IMR-90 (cell line): ENCODE data around the gene PRELID3B. TPM values are rescaled to one million over a fixed set of nuclear protein-coding genes. Genes with fewer than 3 reads are reported as not detected.

Experiments used
- ATAC-seq: fragments of 200-7000 bp; cut with Tn5 transposase; 2 replicates; pipeline ENCODE4 v1.9.1; 2020; ENCODE audit warnings: low read depth, mild to moderate bottlenecking, moderate library complexity
- BruUV-seq: library from RNA; stranded (reverse); fragments of 400-500 nt; replicated peaks from 2 replicates; lab custom pipeline; 2021; lab: Mats Ljungman, UMichigan
- CTCF ChIA-PET: fragments of 300-600 bp; formaldehyde crosslinking; extraction: SDS; loops from one replicate; lab custom pipeline; 2021; ENCODE audit warnings: antibody characterized with exemption; lab: Yijun Ruan, JAX
- POLR2A ChIA-PET: fragments of 300-600 bp; sonication (Branson Sonifier 250); formaldehyde crosslinking; loops from one replicate; lab custom pipeline; 2022; ENCODE audit warnings: antibody characterized with exemption; ENCODE audit not compliant: unreplicated experiment; lab: Charles Lee
- DNase-seq: peaks from one replicate; pipeline ENCODE4 v3.0.0; 2013
- H2AFZ ChIP-seq: replicated peaks from 2 replicates; pipeline ENCODE3; 2013; ENCODE audit warnings: low read length, mild to moderate bottlenecking; ENCODE audit not compliant: poor library complexity
- H2AK5ac ChIP-seq: 2 replicates; pipeline ENCODE4 v1.6.1; 2013; ENCODE audit warnings: low read depth, low read length, inconsistent platforms
- H2AK9ac ChIP-seq: replicated peaks from 2 replicates; pipeline ENCODE3; 2013; ENCODE audit warnings: mild to moderate bottlenecking, low read depth, low read length, moderate library complexity; ENCODE audit not compliant: poor library complexity
- H2BK120ac ChIP-seq: 2 replicates; pipeline ENCODE4 v1.6.1; 2013; ENCODE audit warnings: low read depth, low read length, inconsistent platforms
- H2BK15ac ChIP-seq: 3 replicates; pipeline ENCODE4 v1.6.1; 2013; ENCODE audit warnings: low read depth, low read length, inconsistent platforms
- H2BK20ac ChIP-seq: 2 replicates; pipeline ENCODE4 v1.6.1; 2013; ENCODE audit warnings: low read depth, mild to moderate bottlenecking, inconsistent platforms, low read length, moderate library complexity
- H2BK5ac ChIP-seq: 2 replicates; pipeline ENCODE4 v1.6.1; 2013; ENCODE audit warnings: mild to moderate bottlenecking, low read depth, low read length, inconsistent platforms; ENCODE audit not compliant: poor library complexity, severe bottlenecking
- H3K14ac ChIP-seq: replicated peaks from 2 replicates; pipeline ENCODE4 v1.6.1; 2013; ENCODE audit warnings: low read depth, low read length, inconsistent platforms
- H3K18ac ChIP-seq: 2 replicates; pipeline ENCODE4 v1.6.1; 2013; ENCODE audit warnings: low read depth, low read length, control low read depth
- H3K23ac ChIP-seq: 2 replicates; pipeline ENCODE4 v1.6.1; 2013; ENCODE audit warnings: low read depth, low read length, inconsistent platforms
- H3K27ac ChIP-seq: 2 replicates; pipeline ENCODE4 v1.5.1; 2013; ENCODE audit warnings: mild to moderate bottlenecking, control low read depth, low read length; ENCODE audit not compliant: insufficient read depth
- H3K27me3 ChIP-seq: 2 replicates; pipeline ENCODE4 v1.6.1; 2013; ENCODE audit warnings: low read length; ENCODE audit not compliant: control insufficient read depth, insufficient read depth
- H3K36me3 ChIP-seq: 2 replicates; pipeline ENCODE4 v1.6.1; 2013; ENCODE audit warnings: low read length, mixed read lengths; ENCODE audit not compliant: control insufficient read depth, insufficient read depth
- H3K4ac ChIP-seq: 2 replicates; pipeline ENCODE4 v1.6.1; 2013; ENCODE audit warnings: low read depth, low read length, inconsistent platforms
- H3K4me1 ChIP-seq: 2 replicates; pipeline ENCODE4 v1.6.1; 2013; ENCODE audit warnings: low read length, mixed read lengths; ENCODE audit not compliant: control insufficient read depth, insufficient read depth
- H3K4me2 ChIP-seq: 2 replicates; pipeline ENCODE4 v1.6.1; 2013; ENCODE audit warnings: low read depth, mild to moderate bottlenecking, control low read depth, low read length, moderate library complexity
- H3K4me3 ChIP-seq: 2 replicates; pipeline ENCODE4 v1.5.1; 2013; ENCODE audit warnings: low read depth, mild to moderate bottlenecking, control low read depth, low read length, moderate library complexity; ENCODE audit not compliant: insufficient read depth
- H3K56ac ChIP-seq: 2 replicates; pipeline ENCODE4 v1.6.1; 2013; ENCODE audit warnings: low read length, inconsistent platforms; ENCODE audit not compliant: insufficient read depth; ENCODE audit errors: extremely low read depth
- H3K79me1 ChIP-seq, 2 experiments: 2 replicates each; pipeline ENCODE4 v1.6.1; 2013; ENCODE audit warnings: low read length in 2 of 2, inconsistent platforms in 1 of 2, low read depth in 1 of 2
- H3K9ac ChIP-seq: 2 replicates; pipeline ENCODE4 v1.6.1; 2013; ENCODE audit warnings: low read depth, low read length, control low read depth
- H3K9me1 ChIP-seq: 2 replicates; pipeline ENCODE4 v1.6.1; 2013; ENCODE audit warnings: low read length, inconsistent platforms; ENCODE audit not compliant: insufficient read depth
- H3K9me3 ChIP-seq: 2 replicates; pipeline ENCODE4 v1.6.1; 2013; ENCODE audit warnings: low read length; ENCODE audit not compliant: control insufficient read depth, insufficient read depth
- H4K20me1 ChIP-seq: 2 replicates; pipeline ENCODE4 v1.6.1; 2013; ENCODE audit warnings: low read length, inconsistent platforms; ENCODE audit not compliant: insufficient read depth
- H4K5ac ChIP-seq: 2 replicates; pipeline ENCODE4 v1.6.1; 2013; ENCODE audit warnings: mild to moderate bottlenecking, low read depth, low read length, control low read depth
- H4K8ac ChIP-seq, 2 experiments: 2 replicates each; pipeline ENCODE4 v1.6.1; 2013; ENCODE audit warnings: low read depth in 2 of 2, low read length in 2 of 2, control low read depth in 1 of 2, inconsistent platforms in 1 of 2
- H4K91ac ChIP-seq: 2 replicates; pipeline ENCODE4 v1.6.1; 2013; ENCODE audit warnings: low read depth, low read length, inconsistent platforms; ENCODE audit not compliant: insufficient read depth
- BHLHE40 ChIP-seq: fragments of 150-350 bp; IDR thresholded peaks from 2 replicates; pipeline ENCODE4 v1.6.1; 2016; ENCODE audit warnings: mild to moderate bottlenecking, low read depth, low read length
- CEBPB ChIP-seq: IDR thresholded peaks from 2 replicates; pipeline ENCODE4 v1.6.1; 2012; ENCODE audit warnings: low read depth, low read length, improper control_type of control experiment
- CHD1 ChIP-seq: IDR thresholded peaks from 2 replicates; pipeline ENCODE4 v1.6.1; 2012; ENCODE audit warnings: low read depth, low read length, improper control_type of control experiment
- CTCF ChIP-seq: conservative IDR thresholded peaks from 2 replicates; pipeline ENCODE4 v1.5.1; 2012; ENCODE audit warnings: mild to moderate bottlenecking, low read depth, low read length, improper control_type of control experiment
- FOS ChIP-seq: fragments of 150-350 bp; IDR thresholded peaks from 2 replicates; pipeline ENCODE4 v1.6.1; 2016; ENCODE audit warnings: low read depth, low read length
- MAFK ChIP-seq: IDR thresholded peaks from 2 replicates; pipeline ENCODE4 v1.6.1; 2012; ENCODE audit warnings: low read depth, low read length, improper control_type of control experiment
- NFE2L2 ChIP-seq: fragments of 150-350 bp; IDR thresholded peaks from 2 replicates; pipeline ENCODE4 v1.6.1; 2016; ENCODE audit warnings: low read depth, mild to moderate bottlenecking, low read length
- POLR2A ChIP-seq: IDR thresholded peaks from 2 replicates; pipeline ENCODE4 v1.6.1; 2012; ENCODE audit warnings: mild to moderate bottlenecking, low read depth, low read length
- RAD21 ChIP-seq: IDR thresholded peaks from 2 replicates; pipeline ENCODE4 v1.6.1; 2012; ENCODE audit warnings: low read length, improper control_type of control experiment
- RCOR1 ChIP-seq: IDR thresholded peaks from 2 replicates; pipeline ENCODE4 v1.6.1; 2012; ENCODE audit warnings: mild to moderate bottlenecking, low read length, improper control_type of control experiment; ENCODE audit not compliant: insufficient replicate concordance
- RFX5 ChIP-seq: IDR thresholded peaks from 2 replicates; pipeline ENCODE4 v1.8.0; 2012; ENCODE audit warnings: low read depth, mild to moderate bottlenecking, low read length, moderate library complexity
- SMC3 ChIP-seq: fragments of 150-350 bp; IDR thresholded peaks from 2 replicates; pipeline ENCODE4 v1.6.1; 2016; ENCODE audit warnings: low read depth, mild to moderate bottlenecking, antibody characterized with exemption, low read length, moderate library complexity
- USF2 ChIP-seq: fragments of 150-350 bp; IDR thresholded peaks from 2 replicates; pipeline ENCODE4 v1.6.1; 2017; ENCODE audit warnings: mild to moderate bottlenecking, antibody characterized with exemption, low read length, low read depth
- WGBS, 2 experiments: methylation state at CpG; one replicate each; pipeline versions ENCODE4 v1.1.5 to v1.1.7; 2013; ENCODE audit warnings: missing lambda C conversion rate in 2 of 2; ENCODE audit not compliant: insufficient read length in 1 of 2; ENCODE audit errors: extremely low coverage in 2 of 2; 5-methylcytosine and 5-hydroxymethylcytosine counted together
- dilution Hi-C: fragments of 300-500 bp; cut with HindIII; formaldehyde crosslinking; loops from one replicate; pipeline ENCODE4 v1.14.3; 2018; ENCODE audit warnings: low sequenced_read_pairs; ENCODE audit not compliant: unreplicated experiment
- in situ Hi-C: fragments of 300-500 bp; cut with MboI; formaldehyde crosslinking; loops from 3 replicates; pipeline ENCODE4 v1.14.3; 2019; ENCODE audit warnings: low sequenced_read_pairs, inconsistent platforms, mixed read lengths
- intact Hi-C: fragments of 100-400 bp; cut with micrococcal nuclease; formaldehyde crosslinking; loops from 2 replicates; pipeline ENCODE4 v1.10.0; 2022
- polyA plus RNA-seq, 3 experiments: library from polyadenylated mRNA; depleted of rRNA; stranded (reverse); fragments of >200 nt; gene quantifications; 2 replicates each; pipeline ENCODE4 v1.2.3, GENCODE V29; 2012; ENCODE audit warnings: low replicate concordance in 1 of 3
- total RNA-seq: library from RNA; depleted of rRNA; stranded (reverse); fragments of >200 nt; gene quantifications from 2 replicates; pipeline ENCODE4 v1.2.3, GENCODE V29; 2012
- TF ChIP-seq, protein P1 (sequence below): fragments of 150-350 bp; IDR thresholded peaks from 2 replicates; pipeline ENCODE4 v1.6.1; 2016; ENCODE audit warnings: low read depth, mild to moderate bottlenecking, low read length, moderate library complexity, borderline replicate concordance

Gene PRELID3B
- total and polyA plus RNA-seq, 2 of the 4 experiments (the other 2 are of a cell fraction): 24.8 to 41.9 TPM

- 94% methylated on average over 14 of the region's 24 CpGs; no CpG with 5 or more reads in 1 of the 2 experiments for WGBS, 2 experiments
- no peak overlapping the region for H3K23ac ChIP-seq
- in situ Hi-C loops: loop anchor here (10.0 kb wide), 1 partner anchor 119 kb away; no protein-coding TSS in a partner anchor
These were observed 18.5 kb downstream of the PRELID3B start for GRCh38 chr20:59024111-59024530.

More at GRCh38 chr20:59024111-59024530, 18.5 kb downstream of the PRELID3B start:
- H4K91ac ChIP-seq: no peak overlapping the region
- no peak overlapping the region for H2AFZ ChIP-seq
- H3K9me3 ChIP-seq: no peaks in the 10 kb centered on the region
- no peak overlapping the region for H2AK9ac ChIP-seq
- no peak overlapping the region for H2BK120ac ChIP-seq
- no peak overlapping the region for H4K5ac ChIP-seq
- peaks cover 14% of the 10 kb centered on the region for H3K9me1 ChIP-seq
- H3K36me3 ChIP-seq: peaks cover 31% of the 10 kb centered on the region
- dilution Hi-C loops (no loop called here), intact Hi-C loops (no loop called here)
- peaks cover 49% of the 10 kb centered on the region for H4K20me1 ChIP-seq
- no peak overlapping the region for H2BK20ac ChIP-seq
- H3K4me1 ChIP-seq: peaks cover 4% of the 10 kb centered on the region; the same call in 1 of the 2 replicates
- H3K14ac ChIP-seq: no peak overlapping the region
- ChIA-PET CTCF (no interaction called here), POLR2A (no interaction called here)
- H3K79me1 ChIP-seq: peaks cover 6 to 68% of the 10 kb centered on the region in 2 experiments; a peak in 3 of 4 replicates
- H3K9ac ChIP-seq: no peak overlapping the region
- H3K27ac ChIP-seq: no peak overlapping the region
- H3K18ac ChIP-seq: no peak overlapping the region
- H3K27me3 ChIP-seq: no peaks in the 10 kb centered on the region
- DNase-seq: no peak
- no peak overlapping the region for H3K56ac ChIP-seq
- no peak overlapping the region for H4K8ac ChIP-seq
- no peak overlapping the region for H3K4me2 ChIP-seq
- no peak overlapping the region for H2BK15ac ChIP-seq
- H3K4ac ChIP-seq: no peak overlapping the region
- no peak overlapping the region for H3K4me3 ChIP-seq
- H2AK5ac ChIP-seq: no peak overlapping the region
- BruUV-seq: no TSS peak
- no peak for ATAC-seq
- no peak overlapping the region for H2BK5ac ChIP-seq
- TF ChIP-seq BHLHE40 (no peak), RFX5 (no peak), RAD21 (no peak), CTCF (no peak), CHD1 (no peak), USF2 (no peak), RCOR1 (no peak), SMC3 (no peak), NFE2L2 (no peak), CEBPB (no peak), MAFK (no peak), FOS (no peak), POLR2A (no peak)
- TF ChIP-seq, protein P1, sequence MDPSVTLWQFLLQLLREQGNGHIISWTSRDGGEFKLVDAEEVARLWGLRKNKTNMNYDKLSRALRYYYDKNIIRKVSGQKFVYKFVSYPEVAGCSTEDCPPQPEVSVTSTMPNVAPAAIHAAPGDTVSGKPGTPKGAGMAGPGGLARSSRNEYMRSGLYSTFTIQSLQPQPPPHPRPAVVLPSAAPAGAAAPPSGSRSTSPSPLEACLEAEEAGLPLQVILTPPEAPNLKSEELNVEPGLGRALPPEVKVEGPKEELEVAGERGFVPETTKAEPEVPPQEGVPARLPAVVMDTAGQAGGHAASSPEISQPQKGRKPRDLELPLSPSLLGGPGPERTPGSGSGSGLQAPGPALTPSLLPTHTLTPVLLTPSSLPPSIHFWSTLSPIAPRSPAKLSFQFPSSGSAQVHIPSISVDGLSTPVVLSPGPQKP: no peak
